HG03196 (cell line): Measurements from ENCODE around the gene POLL.
A peak's percentile ranks its signal among the peaks of the same experiment; 100 is the strongest.

Experiments
- ATAC-seq: cut with Tn5 transposase; IDR thresholded peaks from one replicate; pipeline ENCODE4 v1.9.1; 2021; ENCODE audit not compliant: unreplicated experiment

Gene POLL

GRCh38 chr10:101573885-101574753, 13.9 kb downstream of the POLL start:
- ATAC-seq = no peak

- ATAC-seq = no peak
These were observed 15.3 kb downstream of the POLL start for GRCh38 chr10:101572785-101573184.

GRCh38 chr10:101572126-101572525, 15.9 kb downstream of the POLL start:
- no peak for ATAC-seq

GRCh38 chr10:101571271-101571925, 16.7 kb downstream of the POLL start:
- no peak for ATAC-seq

- ATAC-seq = peak; percentile 21
These were observed 17.4 kb downstream of the POLL start for GRCh38 chr10:101570428-101571270.

GRCh38 chr10:101569622-101570427, 18.2 kb downstream of the POLL start:
- peak; percentile 68 for ATAC-seq

- ATAC-seq = no peak
These were observed 18.8 kb downstream of the POLL start for GRCh38 chr10:101569323-101569621.

GRCh38 chr10:101568054-101568745, 19.9 kb downstream of the POLL start:
- ATAC-seq = no peak

GRCh38 chr10:101567165-101568006, 20.7 kb downstream of the POLL start:
- ATAC-seq = no peak

GRCh38 chr10:101566333-101567164, 21.5 kb downstream of the POLL start:
- ATAC-seq = no peak

GRCh38 chr10:101565936-101566332, 22.1 kb downstream of the POLL start:
- ATAC-seq = no peak

- ATAC-seq = no peak
These were observed 22.6 kb downstream of the POLL start for GRCh38 chr10:101565370-101565900.

- ATAC-seq = no peak
These were observed 23.5 kb downstream of the POLL start for GRCh38 chr10:101564490-101564991.

- no peak for ATAC-seq
These were observed 24.5 kb downstream of the POLL start for GRCh38 chr10:101563497-101564040.

- ATAC-seq = no peak
These were observed 25.1 kb downstream of the POLL start for GRCh38 chr10:101563007-101563406.

GRCh38 chr10:101562231-101562630, 25.8 kb downstream of the POLL start:
- no peak for ATAC-seq

GRCh38 chr10:101561068-101561915, 26.8 kb downstream of the POLL start:
- no peak for ATAC-seq
